ENCODE results near the gene RPS19BP1.

RPS19BP1 gene, protein sequence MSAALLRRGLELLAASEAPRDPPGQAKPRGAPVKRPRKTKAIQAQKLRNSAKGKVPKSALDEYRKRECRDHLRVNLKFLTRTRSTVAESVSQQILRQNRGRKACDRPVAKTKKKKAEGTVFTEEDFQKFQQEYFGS

GRCh38 chr22:39532215-39533073, at the start of gene RPS19BP1:
Gene RPS19BP1 (minus strand): TSS chr22:39532748. CDS start chr22:39532738, 10 bp downstream.
- peak; percentile 98 for DNase-seq (ENCODE audit: low read depth)

DNA sequence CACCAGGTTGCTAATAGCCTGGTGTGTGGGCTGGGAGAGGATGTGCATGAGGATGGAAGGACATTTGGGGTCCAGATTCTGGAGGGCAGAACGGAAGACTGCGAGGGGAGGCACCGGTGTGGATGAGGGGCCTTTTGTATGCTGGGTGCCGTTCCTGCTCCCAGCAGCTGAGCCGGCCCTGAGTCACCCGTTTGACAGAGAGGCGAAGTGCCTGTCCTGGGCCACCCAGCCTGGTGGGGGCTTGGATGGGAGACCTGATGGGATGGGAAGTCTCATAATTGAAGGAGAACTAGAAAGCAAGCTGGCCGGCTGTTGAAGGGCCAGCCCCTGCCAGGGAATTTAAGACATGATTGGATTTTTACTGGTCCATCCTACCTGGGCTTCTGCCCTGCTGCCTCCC, 48.8 kb upstream of the RPS19BP1 start:
- DNase-seq (ENCODE audit: low read depth): no peak

DNA sequence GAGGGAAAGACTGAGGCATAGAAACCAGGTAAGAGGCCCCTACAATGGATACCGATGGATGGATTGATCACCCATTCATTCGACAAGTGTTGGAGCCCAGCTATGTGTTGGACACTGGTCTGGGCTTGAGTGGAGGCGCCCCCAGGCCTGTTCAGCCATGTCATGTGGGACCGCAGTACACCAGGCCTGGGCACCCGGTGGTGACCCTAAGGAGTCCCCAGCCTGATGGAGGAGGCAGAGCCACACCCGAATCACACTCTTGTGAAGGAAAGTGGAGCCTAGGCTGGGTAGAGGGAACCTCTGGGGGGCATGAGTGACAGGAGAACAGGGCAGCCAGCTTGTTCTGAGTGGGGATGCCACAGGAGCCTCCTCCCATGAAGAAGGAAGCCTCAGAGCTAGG, 48.2 kb upstream of the RPS19BP1 start:
- DNase-seq (ENCODE audit: low read depth): no peak

- DNase-seq (ENCODE audit: low read depth): no peak
Measured at GRCh38 chr22:39580006-39580441, 47.5 kb upstream of the RPS19BP1 start.

DNA sequence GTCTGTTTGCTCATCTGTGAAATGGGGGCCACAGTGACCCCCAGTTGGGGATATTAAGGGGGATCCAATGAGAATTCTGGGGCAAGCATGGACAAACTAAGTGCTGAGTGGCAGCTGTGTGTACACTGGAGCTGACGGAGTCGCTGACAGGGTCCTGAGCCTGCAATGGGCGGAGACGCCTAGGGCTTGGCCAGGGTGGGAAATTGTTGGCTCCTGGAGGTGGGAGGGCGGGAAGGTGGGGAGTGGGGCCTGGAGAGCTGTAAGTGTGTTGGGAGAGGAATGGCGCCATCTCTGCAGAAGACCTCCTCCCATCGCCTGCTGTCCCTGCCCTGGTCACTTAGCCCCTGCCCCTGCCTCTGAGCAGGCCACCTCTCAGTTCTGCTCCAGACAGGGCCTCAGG, 45.4 kb upstream of the RPS19BP1 start:
- no peak for DNase-seq (ENCODE audit: low read depth)

DNA sequence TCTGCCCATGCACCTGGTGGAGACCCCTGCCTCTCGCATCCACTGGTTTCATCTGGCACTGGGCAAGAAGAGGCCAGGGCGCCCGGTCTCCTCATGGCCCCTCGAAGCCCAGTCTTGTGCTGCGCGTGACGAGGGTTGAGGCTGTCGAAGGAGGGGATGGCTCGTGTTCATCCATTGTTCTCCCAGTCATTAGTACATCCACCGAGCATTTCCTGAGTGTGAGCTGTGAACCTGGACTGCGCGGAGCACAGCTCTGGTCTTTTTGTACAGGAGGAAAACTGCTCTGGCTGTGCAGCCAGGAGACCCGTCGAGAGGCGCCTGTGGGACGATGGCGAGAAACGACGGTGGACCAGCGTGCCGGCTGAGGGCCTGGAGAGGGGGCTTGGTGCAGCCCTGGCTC, 44.8 kb upstream of the RPS19BP1 start:
- DNase-seq (ENCODE audit: low read depth): no peak

- no peak for DNase-seq (ENCODE audit: low read depth)
Measured at GRCh38 chr22:39576027-39576426, 43.5 kb upstream of the RPS19BP1 start.

GRCh38 chr22:39575552-39575825, 42.9 kb upstream of the RPS19BP1 start:
- no peak for DNase-seq (ENCODE audit: low read depth)

DNA sequence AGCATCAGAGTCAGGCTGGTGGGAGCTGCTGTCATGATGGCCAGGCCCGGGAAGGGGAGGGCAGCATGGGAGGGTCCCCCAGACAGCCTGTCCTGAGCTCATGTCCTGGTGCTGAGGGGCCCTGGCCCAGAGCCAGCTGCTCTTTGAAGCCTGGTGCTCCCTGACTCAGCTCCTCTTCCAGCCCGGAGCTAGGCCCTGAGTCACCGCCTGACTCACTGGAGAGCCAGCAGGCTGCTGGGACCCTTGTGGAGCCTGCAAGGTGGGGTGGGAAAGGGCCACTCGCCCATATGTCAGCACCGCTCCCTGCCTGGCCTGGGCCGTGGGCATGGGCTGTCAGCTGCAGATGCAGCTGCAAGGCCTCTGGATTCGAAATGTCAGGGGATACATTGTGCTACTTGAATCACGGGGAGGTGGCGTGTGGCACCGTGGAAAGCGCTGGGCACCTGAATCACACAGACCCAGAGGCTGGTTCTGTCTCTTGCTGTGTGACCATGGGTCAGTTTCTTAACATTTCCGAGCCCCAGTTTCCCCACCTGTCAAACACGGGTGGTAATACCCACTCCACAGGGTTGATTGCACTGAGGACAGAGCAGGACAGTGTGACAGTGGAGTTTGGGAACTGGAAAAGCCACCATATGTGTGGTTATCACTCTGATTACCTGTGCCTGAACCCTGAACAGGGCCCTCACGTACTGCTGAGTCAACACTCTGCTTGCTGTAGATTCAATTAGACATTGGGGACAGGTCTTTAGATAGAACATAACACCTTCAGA, 42.4 kb upstream of the RPS19BP1 start:
- DNase-seq (ENCODE audit: low read depth): no peak

- no peak for DNase-seq (ENCODE audit: low read depth)
Measured at GRCh38 chr22:39571538-39571937, 39.0 kb upstream of the RPS19BP1 start.

DNA sequence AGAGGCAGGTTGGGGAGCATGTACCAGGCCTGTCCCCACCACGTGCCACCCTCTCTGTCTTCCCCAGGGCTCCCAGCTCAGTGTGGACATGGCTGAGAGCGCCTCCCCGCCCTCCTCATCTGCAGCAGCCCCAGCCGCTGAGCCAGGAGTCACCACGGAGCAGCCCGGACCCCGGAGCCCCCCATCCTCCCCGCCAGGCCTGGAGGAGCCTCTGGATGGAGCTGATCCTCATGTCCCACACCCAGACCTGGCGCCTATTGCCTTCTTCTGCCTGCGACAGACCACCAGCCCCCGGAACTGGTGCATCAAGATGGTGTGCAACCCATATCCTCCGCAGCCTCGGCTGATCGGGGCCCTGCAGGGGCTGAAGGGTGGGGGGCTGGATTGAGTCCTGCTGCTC, 38.1 kb upstream of the RPS19BP1 start, which contains the start of gene CACNA1I:
Gene CACNA1I, plus strand, starts transcription at position 89 of the 400 bp plus-strand sequence. Its CDS starts 0 bp downstream, at position 89.
- DNase-seq (ENCODE audit: low read depth): no peak

- DNase-seq (ENCODE audit: low read depth): no peak
Measured at GRCh38 chr22:39570226-39570625, 37.7 kb upstream of the RPS19BP1 start.

DNA sequence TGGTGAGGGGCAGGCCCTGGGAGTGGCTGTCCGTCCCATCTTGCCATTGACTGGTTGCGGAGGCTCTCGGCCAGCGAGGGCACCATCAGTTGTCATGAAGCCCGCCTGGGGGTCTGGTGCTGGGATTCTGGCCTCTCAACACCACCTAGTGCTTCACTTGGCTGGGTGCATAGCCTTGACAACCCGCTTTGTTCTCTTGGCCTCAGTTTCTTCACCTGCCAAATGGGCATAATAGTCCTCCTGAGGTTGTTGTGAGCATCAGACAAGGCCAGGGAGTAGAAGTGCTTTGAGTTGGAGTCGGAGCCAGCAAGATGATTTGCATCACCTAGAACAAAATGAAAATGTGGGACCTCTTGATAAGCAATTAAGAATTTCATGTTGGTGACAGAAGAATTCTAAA, 36.5 kb upstream of the RPS19BP1 start:
- no peak for DNase-seq (ENCODE audit: low read depth)

DNA sequence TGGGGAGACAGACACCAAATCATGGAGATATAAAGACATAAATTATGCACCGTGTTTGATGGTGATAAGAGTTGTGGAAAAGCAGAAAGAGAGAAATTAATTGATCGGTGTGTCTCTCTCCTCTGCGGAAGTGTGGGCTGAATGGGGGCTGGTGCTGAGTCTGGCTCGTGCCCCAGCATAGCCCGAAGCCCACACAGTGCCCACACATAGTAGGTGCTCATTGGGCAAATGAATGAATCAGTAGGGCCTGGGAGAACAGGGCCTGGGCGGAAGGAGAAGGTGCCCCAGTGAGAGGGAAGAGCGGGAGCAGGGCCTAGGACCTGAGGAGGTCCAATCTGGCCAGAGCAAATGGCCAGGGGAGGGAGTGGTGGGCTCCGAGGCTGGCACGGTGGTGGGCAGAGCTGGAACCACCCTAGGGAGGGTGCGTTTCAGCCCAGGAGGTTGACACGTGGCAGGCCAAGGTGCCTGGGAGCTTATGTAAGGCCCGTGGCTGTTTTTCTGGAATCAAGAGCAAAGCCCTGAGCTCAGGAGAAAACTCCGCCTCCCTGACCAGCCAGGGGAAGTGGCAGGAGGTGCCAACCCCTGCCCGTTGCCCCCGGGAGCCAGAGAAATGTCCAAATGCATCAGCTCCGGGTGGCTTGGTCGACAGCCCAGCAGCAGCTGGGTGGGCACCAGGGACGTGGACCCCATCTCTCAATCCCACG, 35.9 kb upstream of the RPS19BP1 start:
- no peak for DNase-seq (ENCODE audit: low read depth)

DNA sequence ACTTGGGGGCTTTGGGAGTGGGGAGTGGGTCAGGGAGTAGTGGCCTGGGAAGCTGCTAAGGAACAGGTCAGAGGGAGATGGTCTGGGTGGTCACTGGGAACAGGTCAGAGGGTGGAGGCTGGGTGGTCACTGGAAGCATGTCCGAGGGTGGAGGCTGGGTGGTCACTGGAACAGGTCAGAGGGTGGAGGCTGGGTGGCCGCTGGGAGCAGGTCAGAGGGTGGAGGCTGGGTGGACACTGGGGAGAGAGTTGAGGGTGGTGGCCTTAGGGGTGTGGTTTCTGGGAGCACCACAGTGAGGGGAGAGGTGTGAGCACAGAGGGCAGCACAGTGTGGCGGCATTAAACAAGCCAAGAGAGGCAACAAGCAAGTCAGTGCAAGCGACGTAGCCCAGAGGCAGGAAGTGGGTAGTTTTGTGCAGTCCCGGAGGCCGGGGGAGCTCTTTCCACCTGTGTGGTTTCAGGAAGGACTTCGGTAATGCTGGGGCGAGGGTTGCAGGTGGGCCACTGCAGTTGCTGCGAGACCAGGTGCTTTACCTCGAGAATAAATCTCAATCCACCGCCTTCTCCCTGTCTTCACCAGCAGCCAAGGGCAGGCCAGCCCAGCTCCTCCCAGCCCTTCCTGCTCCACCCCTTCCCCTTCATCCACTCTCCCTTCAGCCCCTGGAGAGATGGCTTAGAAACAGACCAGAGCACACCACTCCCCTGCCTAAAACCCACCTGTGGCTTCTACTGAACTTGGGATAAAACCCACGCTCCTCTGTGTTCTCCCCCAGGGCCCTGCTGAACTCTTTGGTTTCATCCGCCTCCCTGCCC, 34.8 kb upstream of the RPS19BP1 start:
- peak; percentile 37 for DNase-seq (ENCODE audit: low read depth)

DNA sequence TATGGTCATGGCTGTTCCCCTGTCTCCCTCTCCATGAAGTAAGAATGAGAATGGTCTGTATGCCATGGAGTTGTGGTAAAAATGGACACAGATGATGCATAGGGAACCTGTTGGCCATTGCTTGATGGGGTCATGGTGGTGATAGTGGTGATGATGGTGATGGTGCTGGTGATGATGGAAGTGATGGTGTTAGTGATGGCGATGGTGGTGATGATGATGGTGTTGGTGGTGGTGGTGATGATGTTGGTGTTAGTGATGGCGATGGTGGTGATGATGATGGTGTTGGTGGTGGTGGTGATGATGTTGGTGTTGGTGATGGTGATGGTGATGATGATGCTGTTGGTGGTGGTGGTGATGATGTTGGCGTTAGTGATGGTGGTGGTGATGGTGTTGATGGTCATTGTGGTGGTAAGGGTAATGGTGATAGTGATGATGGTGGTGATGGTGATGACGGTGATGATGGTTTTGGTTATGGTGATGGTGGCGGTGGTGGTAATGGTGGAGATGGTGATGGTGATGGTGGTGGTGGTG, 32.9 kb upstream of the RPS19BP1 start:
- no peak for DNase-seq (ENCODE audit: low read depth)

DNA sequence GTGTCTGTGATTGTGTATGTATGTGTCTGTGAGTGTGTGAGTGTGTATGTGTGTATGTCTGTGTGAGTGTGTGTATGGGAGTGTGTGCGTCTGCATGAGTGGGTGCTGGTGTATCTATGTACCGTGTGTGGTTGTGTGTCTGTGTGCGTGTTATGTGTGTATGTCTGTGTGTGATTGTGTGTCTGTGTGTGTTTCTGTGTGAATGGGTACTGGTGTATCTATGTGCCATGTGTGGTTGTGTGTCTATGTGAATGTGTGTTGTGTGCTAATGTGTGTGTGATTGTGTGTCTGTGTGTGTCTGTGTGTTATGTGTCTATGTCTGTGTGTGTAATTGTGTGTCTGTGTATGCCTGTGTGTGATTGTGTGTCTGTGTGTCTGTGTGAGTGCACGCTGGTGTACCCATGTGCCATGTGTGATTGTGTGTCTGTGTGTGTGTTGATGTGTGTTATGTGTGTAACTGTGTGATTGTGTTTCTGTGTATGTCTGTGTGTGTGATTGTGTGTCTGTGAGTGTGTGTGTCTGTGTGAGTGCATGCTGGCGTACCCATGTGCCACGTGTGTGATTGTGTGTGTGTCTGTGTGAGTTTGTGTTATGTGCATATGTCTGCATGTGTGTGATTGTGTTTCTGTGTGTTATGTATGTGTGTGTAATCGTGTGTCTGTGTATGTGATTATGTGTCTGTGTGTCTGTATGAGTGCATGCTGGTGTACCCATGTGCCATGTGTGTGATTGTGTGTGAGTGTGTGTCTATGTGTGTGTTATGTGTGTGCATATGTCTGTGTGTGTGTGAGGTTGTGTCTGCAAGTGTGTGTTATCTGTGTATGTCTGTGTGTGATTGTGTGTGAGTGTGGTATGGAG, 31.3 kb upstream of the RPS19BP1 start:
- no peak for DNase-seq (ENCODE audit: low read depth)

- no peak for DNase-seq (ENCODE audit: low read depth)
Measured at GRCh38 chr22:39562839-39563489, 30.4 kb upstream of the RPS19BP1 start.

DNA sequence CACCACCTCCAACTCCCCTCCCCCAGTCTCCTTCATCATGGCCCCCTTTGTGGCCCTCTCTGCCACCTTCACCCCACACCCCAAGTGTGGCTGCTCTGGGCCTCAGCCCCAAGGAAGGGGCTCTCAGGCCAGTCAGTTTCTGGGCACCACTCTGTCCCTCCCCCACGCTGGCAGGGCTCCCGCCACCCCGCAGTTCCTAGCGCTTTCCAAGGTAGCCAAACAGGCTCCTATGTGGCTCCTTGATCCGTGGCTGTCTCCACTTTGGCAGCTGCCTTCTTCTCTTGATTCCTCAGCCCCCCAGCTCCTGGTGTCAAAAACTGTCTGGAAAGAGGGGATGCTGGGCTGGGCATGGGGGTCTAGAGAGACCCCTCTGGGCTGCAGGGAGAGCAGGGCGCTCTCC, 27.6 kb upstream of the RPS19BP1 start:
- DNase-seq (ENCODE audit: low read depth): no peak

All from activated T-cell treated with anti-CD3 and anti-CD28 coated beads for 1 hour (primary cell).